Brain pericyte (primary cell): ENCODE results near the gene PPP1R26.
"Not testable (repeated sequence)": the region's sequence is repeated elsewhere in the genome, so short reads cannot be mapped to it uniquely, and the experiment has no call there.

Source experiments
- DNase-seq: peaks from one replicate; pipeline ENCODE4 v3.0.0-alpha.2; 2012; ENCODE audit warnings: low read depth, low spot score

The PPP1R26 gene

GRCh38 chr9:135503371-135504261, 24.0 kb downstream of the PPP1R26 start:
- no peak for DNase-seq

- no peak for DNase-seq
These were observed 25.0 kb downstream of the PPP1R26 start for GRCh38 chr9:135504262-135505243.

DNA sequence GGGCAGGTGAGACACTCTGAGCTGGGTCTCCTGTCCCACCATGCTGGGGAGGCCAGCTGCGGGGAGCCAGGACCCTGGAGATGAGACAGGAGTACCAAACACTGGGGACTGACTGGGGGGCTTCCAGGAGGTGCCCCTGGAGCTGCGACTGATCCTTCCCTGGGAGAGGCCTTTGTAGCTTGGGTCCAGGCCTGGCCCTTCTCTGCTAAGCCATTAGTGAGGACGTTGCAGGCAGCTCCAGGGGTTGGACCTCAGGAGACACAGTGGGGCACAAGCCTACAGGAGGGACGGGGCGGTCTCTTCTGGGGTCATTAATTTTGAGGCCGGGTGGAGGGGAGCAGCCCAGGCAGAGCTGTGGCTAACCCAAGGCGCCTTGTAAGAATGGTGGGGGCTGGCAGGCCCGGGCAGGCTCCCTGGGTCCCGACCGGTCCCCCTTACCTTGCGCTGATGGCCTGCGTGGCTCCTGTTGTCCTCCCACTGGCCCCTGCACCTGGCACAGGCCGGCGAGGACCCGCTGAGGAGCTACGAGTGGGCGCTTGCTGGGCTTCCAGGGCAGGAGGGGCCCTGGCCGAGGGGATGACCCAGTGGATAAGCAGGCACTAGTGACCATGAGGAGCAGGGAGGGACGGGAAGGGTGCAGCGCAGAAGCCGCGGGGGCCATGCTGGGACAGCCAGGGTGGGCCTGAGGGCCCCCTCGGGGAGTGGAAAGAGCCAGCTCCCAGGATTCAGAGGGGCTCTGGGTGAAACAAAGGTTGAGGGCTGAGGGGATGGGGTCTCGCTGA, 26.0 kb downstream of the PPP1R26 start:
- no peak for DNase-seq

- DNase-seq, result no peak
These were observed 26.9 kb downstream of the PPP1R26 start for GRCh38 chr9:135506327-135507103.

DNA sequence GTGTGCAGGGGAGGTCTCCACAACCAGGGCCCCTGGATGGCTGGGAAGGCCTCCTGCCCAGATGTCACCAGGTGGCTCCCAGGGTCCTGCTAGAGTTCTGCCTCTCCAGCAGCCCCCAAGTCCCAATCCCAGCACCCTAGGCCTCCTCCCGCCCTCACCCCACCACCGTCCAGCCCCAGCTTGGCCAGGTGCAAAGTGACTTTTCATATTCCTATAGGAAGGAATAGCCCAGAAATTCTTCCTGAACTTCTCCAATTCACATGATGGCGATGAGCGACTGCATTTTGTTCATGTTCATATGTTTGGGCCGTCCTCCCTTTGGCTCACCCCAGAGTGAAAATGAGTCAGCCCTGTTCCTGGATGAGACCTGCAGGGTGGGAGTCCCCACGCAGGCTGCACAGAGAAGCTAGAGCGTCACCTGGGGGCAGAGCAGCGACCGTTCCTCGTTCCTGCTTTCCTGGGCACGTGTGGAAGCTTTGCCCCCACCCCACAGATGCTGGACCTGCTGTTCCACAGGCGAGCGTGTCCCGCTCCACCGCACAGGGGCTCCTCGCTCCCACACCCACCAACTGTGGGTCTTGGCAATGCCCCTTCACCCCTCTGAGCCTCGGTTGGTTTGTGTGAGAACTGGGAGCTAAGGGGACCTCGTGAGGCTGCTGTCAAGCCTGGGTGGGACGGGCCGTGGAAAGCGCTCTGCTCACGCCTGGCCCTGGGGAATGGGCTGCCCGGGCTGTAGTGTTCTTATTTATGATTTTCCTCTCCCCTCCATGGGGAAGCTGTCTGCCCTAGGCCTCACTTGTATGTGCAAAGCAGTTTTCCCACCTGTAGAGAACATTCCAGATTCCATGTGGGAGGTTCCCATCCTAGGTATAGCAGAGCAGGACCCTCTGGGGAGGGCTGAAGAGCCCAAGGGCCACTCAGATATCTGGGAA, 27.8 kb downstream of the PPP1R26 start:
- no peak for DNase-seq

- no peak for DNase-seq
These were observed 28.7 kb downstream of the PPP1R26 start for GRCh38 chr9:135508211-135508820.

DNA sequence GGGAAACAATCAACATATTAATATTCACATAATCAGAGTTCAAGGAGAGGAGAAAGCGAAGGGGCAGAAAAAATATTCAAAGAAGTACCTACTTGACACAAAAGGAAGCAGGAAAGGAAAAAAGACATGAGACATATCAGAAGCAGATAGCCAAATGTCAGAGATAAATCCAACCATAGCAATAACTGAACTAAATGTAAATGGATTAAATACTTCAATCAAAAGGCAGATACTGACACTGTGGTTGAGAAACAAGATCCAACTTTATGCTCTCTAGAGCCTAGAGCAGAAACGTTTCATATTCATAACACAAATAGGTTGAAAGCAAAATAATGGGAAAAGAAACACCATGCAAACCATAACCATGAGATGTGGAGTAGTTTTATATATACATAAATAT, 29.9 kb downstream of the PPP1R26 start:
- no peak for DNase-seq

DNA sequence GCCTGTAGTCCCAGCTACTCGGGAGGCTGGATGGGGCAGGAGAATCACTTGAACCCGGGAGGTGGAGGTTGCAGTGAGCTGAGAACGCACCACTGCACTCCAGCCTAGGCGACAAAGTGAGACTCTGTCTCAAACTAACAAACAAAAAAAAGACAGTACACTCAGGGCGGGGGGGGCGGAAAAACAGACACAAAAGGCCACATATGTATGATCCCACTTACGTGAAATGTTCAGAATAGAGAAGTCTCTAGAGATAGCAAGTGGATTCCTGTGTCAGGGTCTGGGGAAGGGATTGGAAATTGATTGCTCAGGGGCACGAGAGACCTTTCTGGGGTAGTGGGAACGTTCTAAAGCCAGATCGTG, 32.6 kb downstream of the PPP1R26 start:
- no peak for DNase-seq

DNA sequence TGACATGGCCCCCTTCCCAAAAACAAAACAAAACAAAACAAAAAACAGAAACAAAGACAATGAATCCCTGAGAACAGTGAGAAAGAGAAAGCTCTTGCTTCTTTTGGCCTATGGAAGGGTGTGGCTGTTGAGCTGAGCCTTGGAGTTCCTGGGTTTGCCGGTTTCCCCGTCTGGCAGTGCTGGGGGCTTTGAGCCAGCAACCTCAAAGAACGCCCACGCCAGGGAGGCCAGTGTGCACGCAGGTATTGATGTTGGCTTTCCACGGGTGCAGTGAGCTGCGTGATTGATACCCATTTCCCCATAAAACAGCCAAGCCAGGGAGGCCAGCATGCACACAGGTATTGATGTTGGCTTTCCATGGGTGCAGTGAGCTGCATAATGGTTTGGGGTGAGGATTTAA, 33.3 kb downstream of the PPP1R26 start:
- no peak for DNase-seq

- no peak for DNase-seq
These were observed 33.8 kb downstream of the PPP1R26 start for GRCh38 chr9:135513351-135513846.

- not testable (repeated sequence) for DNase-seq
These were observed 34.3 kb downstream of the PPP1R26 start for GRCh38 chr9:135513906-135514305.

DNA sequence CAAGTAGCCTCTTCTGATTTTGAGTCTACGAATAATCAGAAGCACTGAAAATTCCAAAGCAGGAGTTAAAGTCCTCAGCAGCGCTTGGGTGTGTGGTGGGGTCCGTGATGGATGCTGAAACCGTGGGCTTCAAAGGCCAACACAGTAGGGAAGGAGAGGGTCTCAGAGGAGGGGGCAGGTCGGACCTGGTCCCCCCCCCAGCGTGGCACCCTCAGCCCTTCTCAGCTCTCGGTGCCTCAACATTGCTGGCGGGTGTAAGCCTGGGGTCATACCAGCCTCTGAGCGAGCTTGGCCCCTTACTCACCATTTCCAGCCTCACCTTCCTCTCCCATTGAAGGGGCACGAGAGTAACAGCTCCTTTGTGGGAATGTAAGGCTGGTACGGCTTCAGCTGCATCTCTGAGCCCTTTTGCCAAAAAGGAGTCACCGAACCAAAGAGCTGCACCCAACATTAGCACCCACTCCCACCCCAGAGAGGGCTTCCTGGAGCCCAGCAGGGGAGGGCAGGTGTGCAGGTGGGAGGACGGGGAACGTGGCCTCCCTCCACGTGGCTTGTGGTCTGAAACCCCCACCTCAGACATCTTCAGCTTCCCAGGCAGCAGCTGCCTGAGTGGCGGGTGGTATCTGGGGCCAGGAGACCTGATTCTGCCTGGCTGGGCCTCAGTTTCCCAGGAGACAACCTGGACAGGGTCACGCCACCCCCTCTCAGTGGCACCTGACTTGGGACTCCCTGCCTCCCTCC, 34.9 kb downstream of the PPP1R26 start:
- no peak for DNase-seq

GRCh38 chr9:135515083-135515951, 35.7 kb downstream of the PPP1R26 start:
- no peak for DNase-seq

GRCh38 chr9:135516132-135516860, 36.7 kb downstream of the PPP1R26 start:
- DNase-seq, result no peak

DNA sequence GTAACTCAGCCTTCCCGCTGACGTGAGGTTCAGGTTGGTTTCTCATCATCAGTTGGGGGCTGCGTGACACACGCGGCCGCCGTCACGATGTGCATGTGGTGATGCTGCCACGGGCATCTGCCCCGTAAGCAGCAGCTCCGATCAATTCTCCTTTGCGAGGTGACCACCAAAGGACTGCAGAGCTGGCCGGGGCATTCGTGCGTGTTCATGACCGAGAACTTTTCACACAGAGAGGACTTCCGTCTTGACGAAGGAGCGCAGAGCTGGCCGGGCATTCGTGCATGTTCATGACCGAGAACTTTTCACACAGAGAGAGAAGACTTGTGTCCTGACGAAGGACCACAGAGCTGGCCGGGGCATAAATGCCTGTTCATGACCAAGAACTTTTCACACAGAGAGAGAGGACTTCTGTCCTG, 37.8 kb downstream of the PPP1R26 start:
- DNase-seq, result no peak

DNA sequence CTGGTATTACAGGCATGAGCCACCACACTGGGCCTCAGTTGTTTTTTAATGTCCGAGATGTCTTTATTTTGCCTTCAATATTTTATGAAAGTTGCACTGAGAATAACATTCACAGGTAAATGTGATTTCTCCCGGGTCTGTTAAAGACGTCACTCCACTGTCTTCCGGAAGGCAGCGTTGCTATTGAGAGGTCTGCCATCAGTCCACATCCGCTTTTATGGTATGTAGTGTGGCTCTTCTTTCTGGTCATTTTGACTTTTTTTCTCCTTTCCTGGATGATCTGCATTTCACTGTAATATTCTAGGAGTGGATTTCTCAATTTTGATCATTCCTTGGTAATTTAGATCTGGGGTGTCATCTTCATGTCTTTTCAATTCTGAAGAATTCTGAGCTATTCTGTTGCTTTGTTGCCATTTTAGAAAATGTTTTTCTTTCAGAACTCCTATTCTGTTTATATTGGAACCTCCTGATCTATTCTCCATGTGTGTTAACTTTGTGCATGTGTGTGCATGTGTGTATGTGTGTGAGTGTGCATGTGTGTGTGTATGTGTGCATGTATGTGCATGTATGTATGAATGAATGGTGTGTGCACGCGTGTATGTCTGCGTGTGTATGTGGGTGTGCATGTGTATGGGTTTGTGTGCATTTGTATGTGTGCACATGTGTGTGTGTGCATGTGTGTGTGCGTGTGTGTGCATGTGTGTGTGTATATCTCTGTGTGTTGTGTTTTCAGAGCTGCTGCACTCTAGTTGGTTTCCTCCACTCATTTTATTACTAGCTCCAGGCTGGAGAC, 39.8 kb downstream of the PPP1R26 start:
- DNase-seq, result no peak
